NCI-H526 (cell line): ENCODE data around the gene FCAR.
"Not testable (repeated sequence)": the region's sequence is repeated elsewhere in the genome, so short reads cannot be mapped to it uniquely, and the experiment has no call there.

Source experiments
- DNase-seq, 2 experiments: peaks; one replicate each; lab custom pipeline; 2025; lab: John Stamatoyannopoulos, UW

FCAR gene

DNA sequence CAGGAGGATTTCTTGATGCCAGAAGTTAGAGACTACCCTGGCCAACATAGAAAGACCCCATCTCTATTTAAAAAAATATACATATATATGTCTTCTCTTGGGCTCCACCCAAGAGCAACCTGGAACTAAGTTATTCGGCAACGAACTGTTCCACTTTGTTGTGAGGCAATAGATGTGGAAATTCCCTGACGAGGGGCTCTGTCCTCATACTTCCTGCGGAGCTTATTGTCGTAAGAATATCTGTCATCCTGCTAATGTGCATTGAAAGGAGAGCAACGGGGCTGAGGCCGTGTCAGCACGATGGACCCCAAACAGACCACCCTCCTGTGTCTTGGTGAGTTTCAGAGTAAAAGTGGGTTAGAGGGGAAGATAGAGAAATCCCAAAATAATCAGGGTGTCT, at the start of gene FCAR:
Gene FCAR (plus strand): TSS at position 246 of the 400 bp plus-strand sequence. CDS start 55 bp downstream, at position 301.
- no peak for DNase-seq

DNA sequence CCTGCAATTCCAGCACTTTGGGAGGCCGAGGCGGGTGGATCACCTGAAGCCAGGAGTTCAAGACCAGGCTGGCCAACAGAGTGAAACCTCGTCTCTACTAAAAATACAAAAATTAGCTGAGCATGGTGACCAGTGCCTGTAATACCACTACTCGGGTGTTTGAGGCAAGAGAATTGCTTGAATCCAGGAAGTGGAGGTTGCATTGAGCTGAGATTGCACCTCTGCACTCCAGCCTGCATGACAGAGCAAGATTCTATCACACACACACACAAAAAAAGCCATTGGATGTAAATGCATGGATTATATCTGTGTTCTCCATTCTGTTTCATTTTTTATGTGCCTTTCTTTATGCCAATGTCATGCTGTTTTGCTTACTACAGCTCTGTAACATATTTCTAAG, 49.6 kb upstream of the FCAR start:
- DNase-seq = not testable (repeated sequence)

DNA sequence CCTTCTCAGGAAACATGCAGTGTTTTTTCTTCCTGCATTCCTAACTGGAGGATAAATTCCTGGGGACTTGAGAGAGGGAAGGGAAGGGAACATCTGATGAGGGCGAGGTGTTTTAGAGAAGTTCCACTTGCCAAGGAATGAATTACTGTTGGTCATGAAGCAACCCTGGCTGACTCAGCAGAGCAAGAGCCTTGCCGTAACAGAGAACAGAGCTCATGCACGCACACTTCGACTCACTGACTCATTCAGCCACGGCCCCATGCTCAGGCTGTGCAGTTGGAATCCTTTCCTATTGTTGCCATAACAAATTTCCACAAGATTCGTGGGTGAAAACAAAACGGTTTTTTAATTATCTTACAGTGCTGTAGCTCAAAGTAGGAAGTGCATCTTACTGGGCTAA, 48.7 kb upstream of the FCAR start:
- not testable (repeated sequence) for DNase-seq

DNA sequence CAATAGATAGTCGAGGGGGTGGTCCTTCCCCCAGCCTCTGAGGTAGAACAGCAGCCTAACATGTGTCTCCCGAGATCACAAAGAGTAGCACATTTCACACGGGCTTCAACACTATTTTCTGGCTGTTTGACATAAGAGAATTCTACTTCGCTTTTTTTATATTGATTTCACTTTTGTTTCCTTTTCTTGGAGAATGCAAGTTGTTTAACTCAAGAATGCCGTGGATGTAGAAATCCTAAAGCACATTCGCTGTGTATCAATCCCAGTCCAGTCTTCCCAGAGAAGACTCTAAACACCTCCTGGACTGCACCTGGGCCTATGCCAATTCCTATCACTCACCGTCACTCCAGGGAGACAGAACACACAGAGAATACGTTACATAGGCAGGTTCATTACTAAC, 46.0 kb upstream of the FCAR start:
- DNase-seq = not testable (repeated sequence)

DNA sequence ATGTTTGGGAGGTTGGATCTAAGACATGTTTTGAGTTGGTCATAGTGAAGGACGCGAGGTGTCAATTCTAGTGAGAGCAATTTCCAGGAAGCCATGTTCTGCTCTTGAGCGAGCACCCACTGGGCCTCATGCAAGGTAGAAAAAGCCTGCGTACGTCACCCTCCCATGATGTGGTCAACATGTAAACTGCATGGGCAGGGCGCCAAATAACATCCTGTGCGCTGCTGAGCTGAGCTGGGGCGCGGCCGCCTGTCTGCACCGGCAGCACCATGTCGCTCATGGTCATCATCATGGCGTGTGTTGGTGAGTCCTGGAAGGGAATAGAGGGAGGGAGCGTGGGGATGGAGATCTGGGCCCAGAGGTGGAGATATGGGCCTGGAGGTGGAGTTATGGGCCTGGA, 41.5 kb upstream of the FCAR start, which contains the start of gene KIR2DS4:
Gene KIR2DS4 (plus strand): TSS at position 181 of the 400 bp plus-strand sequence.
- not testable (repeated sequence) for DNase-seq

DNA sequence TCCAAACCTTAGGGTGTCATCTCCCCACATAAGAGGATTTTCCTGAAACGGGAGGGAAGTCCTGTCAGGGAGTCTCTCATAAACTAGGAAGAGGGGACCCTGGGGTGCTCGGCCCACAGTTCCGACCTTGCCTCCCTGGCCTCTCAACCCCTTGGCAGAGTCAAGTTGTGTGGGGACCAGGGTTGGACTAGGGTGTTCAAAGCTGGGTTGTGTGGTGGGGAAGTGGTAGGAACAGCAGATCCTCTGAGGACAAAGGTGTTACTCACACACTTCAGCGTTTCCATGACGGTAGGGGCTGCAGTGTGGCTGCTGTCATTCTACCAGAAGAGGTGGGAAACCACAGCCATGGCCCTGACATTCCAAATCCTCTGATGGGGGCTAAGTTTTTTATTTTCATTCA, 38.9 kb upstream of the FCAR start:
- not testable (repeated sequence) for DNase-seq

DNA sequence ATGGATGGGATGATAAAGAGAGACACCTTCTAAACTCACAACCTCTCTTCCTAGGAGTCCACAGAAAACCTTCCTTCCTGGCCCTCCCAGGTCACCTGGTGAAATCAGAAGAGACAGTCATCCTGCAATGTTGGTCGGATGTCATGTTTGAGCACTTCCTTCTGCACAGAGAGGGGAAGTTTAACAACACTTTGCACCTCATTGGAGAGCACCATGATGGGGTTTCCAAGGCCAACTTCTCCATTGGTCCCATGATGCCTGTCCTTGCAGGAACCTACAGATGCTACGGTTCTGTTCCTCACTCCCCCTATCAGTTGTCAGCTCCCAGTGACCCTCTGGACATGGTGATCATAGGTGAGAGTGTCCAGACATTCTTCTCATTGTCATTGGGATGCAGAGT, 36.5 kb upstream of the FCAR start:
- DNase-seq = not testable (repeated sequence)

DNA sequence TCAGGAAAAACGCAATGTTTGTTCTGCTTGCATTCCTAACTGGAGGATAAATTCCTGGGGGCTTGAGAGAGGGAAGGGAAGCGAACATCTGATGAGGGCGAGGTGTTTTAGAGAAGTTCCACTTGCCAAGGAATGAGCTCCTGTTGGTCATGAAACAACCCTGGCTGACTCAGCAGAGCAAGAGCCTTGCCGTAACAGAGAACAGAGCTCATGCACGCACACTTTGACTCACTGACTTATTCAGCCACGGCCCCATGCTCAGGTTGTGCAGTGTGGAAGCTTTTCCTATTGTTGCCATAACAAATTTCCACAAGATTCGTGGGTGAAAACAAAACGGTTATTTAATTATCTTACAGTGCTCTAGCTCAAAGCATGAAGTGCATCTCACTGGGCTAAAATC, 30.9 kb upstream of the FCAR start:
- not testable (repeated sequence) for DNase-seq

DNA sequence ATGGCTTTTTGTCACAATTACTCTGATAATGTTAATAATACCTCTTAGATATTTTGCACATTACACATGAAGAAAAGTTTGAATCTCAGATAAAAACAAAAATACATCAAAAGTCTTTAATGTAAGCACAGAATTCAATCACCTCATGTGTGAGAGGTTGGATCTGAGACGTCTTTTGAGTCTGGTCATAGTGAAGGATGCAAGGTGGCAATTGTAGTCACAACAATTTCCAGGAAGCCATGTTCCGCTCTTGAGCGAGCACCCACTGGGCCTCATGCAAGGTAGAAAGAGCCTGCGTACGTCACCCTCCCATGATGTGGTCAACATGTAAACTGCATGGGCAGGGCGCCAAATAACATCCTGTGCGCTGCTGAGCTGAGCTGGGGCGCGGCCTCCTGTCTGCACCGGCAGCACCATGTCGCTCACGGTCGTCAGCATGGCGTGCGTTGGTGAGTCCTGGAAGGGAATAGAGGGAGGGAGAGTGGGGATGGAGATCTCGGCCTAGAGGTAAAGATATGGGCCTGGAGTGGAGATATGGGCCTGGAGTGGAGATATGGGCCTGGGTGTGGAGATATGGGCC, 23.9 kb upstream of the FCAR start, which contains the start of gene KIR3DL2:
Gene KIR3DL2 (plus strand): TSS at position 383 of the 580 bp plus-strand sequence. CDS start 33 bp downstream, at position 416.
- DNase-seq = not testable (repeated sequence)

DNA sequence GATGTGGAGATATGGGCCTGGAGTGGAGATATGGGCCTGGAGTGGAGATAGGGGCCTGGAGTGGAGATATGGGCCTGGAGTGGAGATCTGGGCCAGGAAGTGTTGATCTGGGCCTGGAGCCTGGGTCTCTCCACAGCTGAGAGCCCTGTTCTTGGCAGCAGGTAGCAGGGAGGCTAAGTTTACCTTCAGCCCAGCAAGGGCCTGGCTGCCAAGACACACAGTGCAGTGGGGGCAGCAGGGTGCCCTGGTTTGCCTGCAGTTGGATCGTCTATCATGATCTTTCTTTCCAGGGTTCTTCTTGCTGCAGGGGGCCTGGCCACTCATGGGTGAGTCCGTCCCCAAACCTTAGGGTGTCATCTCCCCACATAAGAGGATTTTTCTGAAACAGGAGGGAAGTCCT, 23.1 kb upstream of the FCAR start:
- no peak for DNase-seq

DNA sequence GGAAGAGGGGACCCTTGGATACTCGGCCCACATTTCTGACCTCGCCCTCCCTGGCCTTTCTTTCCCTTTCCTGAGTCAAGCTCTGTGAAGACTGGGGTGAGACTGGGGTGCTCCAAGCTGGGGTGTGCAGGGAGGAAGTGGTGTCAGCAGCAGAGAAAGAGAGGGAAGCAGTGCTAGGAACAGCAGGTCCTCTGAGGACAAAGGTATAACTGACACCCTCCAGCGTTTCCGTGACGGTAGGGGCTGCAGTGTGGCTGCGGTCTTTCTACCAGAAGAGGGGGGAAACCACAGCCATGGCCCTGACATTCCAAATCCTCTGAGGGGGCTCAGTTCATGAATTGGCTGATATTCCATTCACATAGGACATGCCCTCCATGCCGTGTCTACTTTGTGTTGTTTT, 22.7 kb upstream of the FCAR start:
- no peak for DNase-seq

DNA sequence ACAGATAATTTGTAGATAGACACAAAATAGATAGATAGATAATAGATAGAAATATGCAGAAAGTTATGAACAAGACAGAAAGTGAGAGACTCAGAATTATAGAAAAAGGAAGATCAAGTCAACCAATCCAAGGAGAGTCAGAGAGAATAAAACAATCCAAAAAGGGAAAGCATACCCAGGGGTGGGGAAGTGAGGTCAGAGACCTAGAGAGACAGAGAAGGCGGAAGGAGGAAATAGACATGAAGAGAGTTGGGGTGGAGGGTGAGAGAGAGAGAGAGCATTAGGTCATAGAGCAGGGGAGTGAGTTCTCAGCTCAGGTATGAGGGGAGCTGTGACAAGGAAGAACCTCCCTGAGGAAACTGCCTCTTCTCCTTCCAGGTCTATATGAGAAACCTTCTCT, 18.8 kb upstream of the FCAR start:
- DNase-seq = not testable (repeated sequence)

DNA sequence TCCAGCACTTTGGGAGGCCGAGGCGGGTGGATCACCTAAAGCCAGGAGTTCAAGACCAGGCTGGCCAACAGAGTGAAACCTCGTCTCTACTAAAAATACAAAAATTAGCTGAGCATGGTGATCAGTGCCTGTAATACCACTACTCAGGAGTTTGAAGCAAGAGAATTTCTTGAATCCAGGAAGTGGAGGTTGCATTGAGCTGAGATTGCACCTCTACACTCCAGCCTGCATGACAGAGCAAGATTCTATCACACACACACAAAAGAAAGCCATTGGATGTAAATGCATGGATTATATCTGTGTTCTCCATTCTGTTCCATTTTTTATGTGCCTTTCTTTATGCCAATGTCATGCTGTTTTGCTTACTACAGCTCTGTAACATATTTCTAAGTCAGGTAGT, 15.6 kb upstream of the FCAR start:
- DNase-seq = not testable (repeated sequence)

DNA sequence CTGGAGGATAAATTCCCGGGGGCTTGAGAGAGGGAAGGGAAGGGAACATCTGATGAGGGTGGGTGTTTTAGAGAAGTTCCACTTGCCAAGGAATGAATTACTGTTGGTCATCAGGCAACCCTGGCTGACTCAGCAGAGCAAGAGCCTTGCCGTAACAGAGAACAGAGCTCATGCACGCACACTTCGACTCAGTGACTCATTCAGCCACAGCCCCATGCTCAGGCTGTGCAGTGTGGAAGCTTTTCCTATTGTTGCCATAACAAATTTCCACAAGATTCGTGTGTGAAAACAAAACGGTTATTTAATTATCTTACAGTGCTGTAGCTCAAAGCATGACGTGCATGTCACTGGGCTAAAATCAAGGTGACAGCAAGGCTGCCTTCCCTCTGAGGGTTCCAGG, 14.6 kb upstream of the FCAR start:
- not testable (repeated sequence) for DNase-seq

DNA sequence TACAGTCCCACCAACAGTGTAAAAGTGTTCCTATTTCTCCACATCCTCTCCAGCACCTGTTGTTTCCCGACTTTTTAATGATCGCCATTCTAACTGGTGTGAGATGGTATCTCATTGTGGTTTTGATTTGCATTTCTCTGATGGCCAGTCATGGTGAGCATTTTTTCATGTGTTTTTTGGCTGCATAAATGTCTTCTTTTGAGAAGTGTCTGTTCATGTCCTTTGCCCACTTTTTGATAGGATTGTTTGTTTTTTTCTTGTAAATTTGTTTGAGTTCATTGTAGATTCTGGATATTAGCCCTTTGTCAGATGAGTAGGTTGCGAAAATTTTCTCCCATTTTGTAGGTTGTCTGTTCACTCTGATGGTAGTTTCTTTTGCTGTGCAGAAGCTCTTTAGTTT, 10.6 kb upstream of the FCAR start:
- not testable (repeated sequence) for DNase-seq

DNA sequence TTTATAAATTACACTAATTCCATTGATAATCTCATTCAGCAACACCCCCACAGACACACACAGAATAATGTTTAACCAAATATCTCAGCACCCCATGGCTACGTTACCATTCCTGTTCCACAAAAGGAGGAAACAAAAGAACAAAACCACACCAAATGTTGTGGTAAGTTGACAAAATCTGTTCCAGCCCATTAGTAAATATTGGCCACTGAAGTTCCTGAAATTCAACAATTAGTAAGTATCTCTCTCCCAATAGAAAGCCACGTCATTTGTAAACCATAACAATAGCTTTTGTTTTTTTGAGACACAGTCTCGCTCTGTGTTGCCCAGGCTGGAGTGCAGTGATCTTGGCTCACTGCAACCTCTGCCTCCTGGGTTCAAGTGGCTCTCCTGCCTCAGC, 2.3 kb upstream of the FCAR start:
- DNase-seq = no peak

DNA sequence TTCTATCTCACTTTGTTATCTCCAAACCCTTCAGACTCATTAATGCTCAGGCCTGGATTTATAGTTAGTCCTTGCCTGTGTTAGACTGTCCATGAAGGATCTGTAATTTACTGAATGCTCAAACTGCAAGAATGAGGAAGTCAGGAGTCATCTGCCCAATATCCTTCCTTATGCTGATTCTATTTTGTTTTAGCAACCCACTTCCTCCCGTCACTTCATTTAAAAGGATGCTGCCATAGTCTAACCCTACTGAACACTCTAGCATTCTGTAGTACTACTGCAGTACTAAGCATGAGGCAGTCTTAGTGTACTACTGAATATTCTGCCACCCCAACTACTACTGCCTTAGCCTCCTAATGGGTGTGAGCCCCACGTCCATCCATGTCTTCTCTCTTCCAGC, 1.5 kb downstream of the FCAR start:
- no peak for DNase-seq

DNA sequence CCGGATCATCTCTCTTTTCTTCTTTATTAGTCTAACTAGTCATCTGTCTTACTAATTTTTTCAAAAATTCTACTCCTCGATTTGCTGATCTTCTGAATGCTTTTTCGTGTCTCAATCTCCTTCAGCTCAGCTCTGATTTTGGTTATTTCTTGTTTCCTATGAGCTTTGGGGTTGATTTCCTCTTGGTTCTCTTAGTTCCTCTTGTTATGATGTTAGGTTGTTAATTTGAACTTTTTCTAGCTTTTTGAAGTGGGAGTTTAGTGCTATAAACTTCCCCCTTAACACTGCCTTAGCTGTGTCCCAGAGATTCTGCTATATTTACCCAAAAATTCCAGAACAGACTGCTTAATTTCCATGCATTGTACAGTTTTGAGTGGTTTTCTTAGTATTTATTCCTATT, 3.4 kb downstream of the FCAR start:
- DNase-seq = no peak

DNA sequence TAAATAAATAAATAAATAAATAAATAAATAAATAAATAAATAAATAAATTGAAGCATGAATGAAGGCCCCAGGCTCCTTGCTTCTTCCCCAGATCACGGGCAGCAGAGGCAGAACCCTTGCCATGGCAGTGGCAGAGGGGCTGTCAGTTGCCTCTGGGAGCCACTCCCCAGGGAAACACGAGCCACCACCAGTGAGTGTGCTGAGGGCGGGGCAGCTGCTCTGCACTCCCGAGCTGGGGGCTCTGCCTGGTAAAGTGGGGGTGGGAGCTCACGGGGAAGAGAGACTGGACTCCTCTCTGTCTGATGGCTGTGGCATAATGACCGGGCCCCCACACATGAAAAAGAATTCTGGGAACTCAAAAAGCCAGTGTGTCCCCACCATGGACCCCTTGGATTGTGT, 7.8 kb downstream of the FCAR start:
- no peak for DNase-seq

DNA sequence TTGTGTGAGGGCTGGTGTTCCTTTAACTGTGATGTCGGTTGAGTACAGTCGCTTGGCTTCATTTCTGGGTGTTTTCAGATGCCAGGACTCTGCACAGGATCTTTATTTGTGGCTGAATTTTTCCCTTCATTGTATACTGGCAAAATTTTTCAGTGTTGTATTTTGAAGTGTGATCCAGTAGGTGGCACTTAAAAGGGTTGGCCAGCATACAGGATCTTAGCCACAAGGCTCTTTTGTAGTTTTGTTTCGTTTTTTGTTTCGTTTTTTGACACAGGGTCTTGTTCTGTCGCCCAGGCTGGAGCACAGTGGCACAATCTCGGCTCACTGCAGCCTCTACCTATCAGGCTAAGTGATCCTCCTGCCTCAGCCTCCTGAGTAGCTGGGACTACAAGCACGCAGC, 8.7 kb downstream of the FCAR start:
- no peak for DNase-seq

DNA sequence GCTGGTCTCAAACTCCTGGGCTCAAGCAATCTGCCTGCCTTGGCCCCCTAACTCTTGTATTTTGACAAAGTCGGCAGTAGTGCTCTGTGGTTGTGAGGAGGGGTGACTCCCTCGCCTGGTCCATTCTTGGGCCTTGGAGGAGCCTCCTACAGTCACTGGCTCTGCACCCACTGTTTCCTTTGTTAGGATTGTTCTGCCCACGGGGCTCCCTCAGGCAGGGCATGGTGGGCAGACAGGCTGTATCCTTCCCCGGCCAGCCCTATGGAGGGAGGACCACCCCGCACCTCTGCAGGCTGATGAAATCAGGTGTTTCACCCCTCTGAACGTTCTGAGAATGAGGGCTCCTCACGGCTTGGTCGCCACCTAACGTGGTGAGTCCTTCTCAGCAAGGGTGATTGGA, 9.2 kb downstream of the FCAR start:
- no peak for DNase-seq

DNA sequence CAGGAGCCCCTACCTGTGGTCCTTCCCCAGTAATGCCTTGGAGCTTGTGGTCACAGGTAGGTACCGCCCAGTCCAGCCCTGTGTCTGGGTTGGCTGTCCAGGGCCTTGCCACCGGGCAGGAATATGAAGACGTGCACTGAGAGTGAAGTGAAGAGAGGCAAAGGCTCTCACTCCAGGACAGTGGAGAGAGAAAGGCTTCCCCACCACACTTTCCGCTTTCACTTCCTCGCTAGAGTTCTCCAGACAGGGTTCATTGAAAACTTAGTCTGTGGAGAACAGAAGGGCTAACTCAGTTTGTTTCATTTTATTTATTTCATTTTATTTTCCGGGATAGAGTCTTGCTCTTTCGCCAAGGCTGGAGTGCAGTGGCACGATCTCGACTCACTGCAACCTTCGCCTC, 14.2 kb downstream of the FCAR start:
- no peak for DNase-seq

DNA sequence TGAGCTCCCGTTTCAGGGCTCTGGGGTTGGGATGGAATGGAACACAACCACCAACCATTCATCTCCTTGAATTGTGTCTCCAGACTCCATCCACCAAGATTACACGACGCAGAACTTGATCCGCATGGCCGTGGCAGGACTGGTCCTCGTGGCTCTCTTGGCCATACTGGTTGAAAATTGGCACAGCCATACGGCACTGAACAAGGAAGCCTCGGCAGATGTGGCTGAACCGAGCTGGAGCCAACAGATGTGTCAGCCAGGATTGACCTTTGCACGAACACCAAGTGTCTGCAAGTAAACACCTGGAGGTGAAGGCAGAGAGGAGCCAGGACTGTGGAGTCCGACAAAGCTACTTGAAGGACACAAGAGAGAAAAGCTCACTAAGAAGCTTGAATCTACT, 15.5 kb downstream of the FCAR start:
- no peak for DNase-seq

DNA sequence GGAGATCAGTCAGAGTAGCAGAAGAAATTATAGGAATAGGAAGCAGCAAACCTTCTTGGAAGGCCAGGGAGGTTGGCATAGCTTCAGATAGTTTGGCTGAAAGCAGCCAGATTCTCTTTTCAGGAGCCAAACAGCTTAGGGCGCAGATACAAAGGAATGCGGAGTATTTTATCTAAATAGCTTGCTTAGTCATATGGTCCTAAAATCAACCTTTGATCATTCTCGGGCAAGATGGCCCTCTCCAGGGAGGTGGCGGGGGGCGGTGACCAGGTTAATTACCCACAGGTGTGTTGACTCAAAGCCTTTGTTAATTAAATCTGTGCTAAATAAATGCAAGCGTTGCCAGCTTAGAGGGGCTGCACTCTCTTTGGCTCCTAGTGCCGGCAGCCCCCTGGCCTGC, 19.4 kb downstream of the FCAR start:
- DNase-seq = no peak
